Anterior cingulate cortex (tissue), 58 donors: Measurements from ENCODE around the gene LAS1L.
"Not testable (repeated sequence)": the region's sequence is repeated elsewhere in the genome, so short reads cannot be mapped to it uniquely, and the experiment has no call there.

ENCODE experiments used
- DNase-seq, 58 donors: peaks; one replicate each; lab custom pipeline; 2025; lab: John Stamatoyannopoulos, UW

Gene LAS1L

DNA sequence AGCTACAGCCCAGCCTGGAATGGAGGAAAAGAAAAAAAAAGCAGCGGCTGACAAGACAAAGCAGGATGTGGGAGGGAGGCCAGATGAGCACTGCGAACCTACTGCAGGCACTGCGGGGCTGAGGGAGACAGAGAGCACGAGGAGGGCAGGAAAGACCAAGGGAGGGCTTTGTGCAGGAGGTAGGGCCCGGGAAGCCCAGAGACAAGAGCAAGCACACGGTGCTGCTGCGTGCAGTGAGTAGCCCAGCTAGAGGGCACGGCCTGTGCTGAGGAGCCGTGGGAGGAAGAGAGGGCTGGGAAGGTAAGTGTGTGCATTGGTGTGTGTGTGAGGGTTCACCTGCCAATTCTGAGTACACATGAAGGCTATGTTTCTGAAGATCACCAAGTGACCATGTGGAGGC is 15.6 kb downstream of the LAS1L start:
- peak in 1 of 58 donors; percentile 0 for DNase-seq

DNA sequence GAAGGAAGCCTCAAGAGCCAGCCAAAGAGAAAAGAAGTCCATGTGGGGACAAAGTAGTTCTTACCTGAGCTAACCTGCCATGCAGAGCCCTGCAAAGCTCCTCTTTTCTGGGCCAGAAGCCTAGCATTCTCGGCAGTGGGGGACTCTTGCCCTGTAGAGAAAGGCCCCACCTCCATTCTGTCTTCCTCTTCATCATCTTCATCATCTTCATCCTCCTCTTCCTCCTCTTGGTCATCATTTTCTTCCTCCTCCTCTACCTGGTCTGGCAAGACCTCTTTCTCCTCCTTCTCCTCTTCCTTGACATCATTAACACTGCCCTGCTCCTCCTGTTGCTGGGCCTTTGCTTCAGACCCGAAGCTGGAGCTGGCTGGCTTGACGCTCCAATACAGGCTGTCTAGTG is 16.7 kb downstream of the LAS1L start:
- DNase-seq: no peak

DNA sequence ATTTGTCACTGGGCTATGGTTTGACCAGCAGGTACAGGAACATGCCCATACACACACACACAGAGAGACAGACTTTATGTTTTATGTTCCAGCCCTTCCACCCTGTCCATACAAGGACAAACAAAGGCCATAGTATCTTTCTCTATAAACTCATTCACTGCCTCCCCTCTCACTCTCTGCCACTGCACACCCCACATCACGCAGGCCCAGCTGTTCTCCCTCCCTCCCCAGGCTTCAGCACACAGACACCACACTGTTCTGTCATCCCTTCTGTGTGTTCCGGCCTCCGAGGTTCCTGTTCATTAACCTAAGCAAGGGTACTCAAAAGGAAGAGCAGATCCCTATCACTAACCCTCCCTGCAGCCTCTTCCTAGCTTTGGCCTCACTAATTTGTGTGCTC is 17.8 kb downstream of the LAS1L start:
- DNase-seq: peak in 36 of 58 donors; percentile 0 to 67 (median 15)

DNA sequence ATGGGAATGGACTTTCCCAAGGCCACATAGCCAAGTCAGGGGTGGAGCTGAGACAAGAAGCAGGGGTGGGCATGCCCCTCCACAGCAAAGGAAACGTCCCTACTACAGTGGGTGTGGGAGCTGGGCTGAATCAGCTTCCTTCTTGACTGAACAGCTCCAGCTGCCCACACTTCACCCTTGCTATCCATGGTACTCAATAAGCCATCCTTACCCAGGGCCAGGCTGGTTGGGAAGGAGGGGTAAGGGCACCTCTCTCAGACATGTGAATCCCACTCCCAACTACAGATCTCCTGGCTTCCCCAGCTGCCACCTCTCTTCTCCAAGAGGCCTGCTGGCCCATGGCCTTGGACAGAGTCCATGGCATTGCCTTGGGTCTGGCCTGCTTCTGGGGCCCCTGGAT is 21.0 kb downstream of the LAS1L start:
- DNase-seq: no peak

DNA sequence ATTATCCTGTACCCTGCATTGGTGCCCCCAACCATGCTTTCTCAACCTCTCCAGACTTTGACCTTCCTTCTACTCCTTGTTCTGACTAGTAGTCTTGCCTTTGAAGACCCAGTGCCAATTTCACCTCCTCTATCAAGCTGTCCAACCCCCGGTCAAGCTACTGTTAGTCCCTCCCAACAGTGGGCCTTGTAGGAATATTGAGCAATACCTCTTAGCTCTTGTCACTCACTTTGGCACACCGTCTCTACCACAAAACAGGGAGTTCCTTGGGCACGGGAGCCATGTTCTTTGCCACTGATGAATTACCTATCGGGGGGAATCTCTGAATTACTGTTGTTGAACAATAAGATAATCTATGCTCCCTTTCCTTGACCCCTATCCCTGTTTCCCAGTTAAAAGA is 25.2 kb downstream of the LAS1L start:
- no peak for DNase-seq

DNA sequence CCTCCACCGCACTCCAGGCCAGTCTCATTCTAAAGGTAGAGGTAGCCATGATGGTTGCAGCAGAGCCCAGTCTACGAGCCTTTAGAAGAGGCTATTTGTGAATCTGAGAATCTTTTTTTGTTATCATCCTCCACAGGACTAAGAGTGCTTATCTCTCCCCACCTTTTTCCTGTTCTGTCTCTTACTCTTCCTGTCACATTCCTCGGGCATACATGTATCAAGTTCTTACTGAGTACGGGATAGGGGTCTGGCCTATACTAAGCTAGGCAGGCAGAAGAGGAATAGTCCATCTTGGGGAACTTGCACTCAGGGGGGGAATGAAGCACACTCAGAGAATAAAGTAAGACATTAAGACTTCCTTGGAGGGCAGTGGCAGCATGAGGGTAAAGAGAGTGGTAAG is 25.7 kb downstream of the LAS1L start:
- DNase-seq: no peak

DNA sequence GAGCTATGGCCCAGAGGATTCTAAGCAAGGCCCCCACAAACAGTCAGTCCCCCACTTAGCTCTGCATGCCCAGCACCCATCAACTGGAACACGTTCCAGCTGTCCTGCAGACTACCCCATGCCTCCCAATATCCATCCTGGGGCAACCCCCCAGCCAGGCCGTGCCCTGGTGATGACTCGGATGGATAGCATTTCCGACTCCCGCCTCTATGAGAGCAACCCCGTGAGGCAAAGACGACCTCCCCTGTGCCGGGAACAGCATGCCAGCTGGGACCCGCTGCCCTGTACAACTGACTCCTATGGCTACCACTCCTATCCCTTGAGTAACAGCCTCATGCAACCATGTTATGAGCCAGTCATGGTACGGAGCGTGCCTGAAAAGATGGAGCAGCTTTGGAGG is 32.0 kb downstream of the LAS1L start:
- no peak for DNase-seq

DNA sequence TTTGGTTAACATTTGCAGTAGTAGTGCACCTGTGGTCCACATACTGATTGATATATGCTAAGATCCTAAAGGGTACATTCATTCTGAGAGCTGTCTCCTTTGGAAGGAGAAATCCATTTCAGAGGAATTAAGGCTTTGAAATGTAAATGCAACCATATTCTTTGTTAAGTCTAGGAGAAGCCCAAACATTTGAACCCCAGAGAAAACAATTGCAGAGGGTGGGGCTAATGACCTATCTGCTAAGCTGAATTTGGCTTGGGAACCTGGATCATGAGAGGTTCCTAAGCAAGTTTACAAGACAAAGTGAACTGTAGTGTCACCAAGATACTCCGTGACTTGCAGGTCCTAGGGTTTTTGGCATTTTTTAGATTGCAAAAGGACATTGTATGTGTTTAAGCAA is 41.2 kb downstream of the LAS1L start:
- DNase-seq: no peak

DNA sequence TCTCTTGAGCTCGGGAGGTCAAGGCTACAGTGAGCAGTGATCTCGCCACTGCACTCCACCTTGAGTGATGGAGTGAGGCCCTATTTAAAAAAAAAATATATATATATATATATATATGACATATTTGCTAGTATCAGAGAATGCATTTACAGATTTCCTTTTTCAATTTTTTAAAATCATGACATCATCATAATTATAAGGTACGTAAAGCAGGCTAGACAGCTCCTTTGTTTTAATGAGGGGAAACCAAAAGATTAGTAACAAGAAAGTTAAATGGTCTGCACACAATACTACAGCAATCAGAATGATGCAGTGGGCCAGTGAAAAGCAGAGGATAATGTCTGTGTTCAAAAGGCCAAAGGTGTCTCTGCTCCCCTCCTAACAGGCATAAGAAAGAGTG is 43.0 kb downstream of the LAS1L start:
- no peak for DNase-seq

DNA sequence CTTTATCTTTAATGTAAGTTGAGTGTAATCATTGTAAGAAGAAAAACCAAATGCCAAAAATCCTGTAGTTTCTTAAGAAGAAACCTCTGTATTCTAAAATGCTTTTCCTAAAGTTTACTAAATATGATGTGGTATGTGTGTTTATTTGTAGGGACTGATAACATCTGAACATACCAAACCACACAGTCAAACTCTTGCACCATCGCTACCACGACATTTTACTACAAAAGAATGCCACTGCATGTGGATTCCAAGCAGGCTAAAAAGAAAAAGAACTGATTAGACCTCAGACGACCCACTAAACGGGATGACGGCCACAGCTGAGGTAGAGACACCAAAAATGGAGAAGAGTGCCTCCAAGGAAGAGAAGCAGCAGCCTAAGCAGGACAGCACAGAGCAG is 46.1 kb downstream of the LAS1L start:
- no peak for DNase-seq

DNA sequence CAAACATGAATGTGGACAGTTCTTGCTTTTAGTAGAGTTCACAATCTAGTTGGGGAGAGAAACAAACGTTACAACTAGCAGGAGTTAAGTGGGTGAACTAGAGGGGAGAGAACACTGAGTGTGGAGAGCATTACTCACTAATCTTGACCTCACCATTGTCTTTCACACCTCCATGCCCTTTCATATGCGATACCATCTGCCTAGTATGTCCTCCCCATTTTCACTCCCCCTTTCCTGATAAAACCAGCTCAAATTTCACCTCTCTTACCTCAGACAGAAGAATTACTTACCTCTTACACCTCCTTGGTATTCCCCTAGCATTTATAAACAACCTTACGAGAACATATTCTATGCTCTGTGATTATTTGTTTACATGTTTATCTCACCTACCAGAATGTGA is 53.6 kb downstream of the LAS1L start:
- no peak for DNase-seq

DNA sequence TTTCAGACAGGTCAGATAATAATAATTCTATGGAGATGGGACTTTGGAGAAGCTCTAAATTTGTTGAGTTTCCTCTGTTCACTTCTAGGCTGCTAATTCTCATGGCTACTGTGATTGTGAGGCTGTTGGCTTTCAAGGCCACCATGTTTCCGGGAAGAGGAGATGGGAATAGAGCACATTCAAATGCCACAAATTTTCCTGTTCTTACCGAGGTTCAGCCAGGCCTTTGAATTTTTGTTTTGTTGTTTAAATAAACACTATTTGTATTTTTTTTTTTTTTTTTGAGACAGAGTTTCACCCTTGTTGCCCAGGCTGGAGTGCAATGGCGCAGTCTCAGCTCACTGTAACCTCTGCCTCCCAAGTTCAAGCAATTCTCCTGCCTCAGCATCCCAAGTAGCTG is 55.5 kb downstream of the LAS1L start:
- not testable (repeated sequence) for DNase-seq

DNA sequence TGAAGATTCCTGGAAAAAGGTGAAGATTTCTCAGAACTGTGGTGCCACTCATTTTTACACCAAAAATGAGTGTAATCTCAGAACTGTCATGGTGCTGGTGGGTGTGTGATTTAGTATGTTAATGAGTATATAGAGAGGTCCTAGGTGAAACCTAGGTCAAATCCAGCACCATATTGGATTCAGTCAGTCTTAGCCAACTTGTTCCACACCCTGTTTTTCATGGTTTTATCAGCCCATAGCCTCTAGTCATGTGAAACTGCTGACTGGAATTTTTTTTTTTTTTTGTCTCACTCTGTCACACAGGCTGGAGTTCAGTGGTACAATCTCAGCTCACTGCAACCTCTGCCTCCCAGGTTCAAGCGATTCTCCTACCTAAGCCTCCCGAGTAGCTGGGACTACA is 58.0 kb downstream of the LAS1L start:
- DNase-seq: no peak

DNA sequence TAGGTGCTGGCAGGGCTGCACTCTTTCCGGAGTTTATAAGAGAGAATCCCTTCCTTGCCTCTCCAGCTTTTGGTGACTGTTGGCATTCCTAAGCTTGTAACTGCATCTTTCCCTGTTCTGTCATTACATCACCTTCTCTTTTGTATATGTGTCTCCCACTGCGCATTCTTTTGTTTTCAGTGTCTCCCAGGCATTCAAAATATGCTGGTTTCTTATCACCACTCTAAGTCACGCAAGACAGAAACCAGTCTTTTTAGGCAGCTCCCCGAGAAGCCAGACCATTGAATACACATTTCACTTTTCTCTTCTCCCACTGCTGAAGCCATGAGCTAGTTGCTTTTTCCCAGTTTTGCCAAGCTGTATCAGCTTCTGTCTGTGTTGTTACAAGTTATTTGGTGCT is 71.0 kb downstream of the LAS1L start:
- no peak for DNase-seq
